GM18867 (cell line): Measurements from ENCODE around the gene C16orf96.
"Not testable (repeated sequence)": the region's sequence is repeated elsewhere in the genome, so short reads cannot be mapped to it uniquely, and the experiment has no call there.

ENCODE experiments used
- ATAC-seq: cut with Tn5 transposase; IDR thresholded peaks from one replicate; pipeline ENCODE4 v1.9.1; 2021; ENCODE audit warnings: mild to moderate bottlenecking, moderate library complexity; ENCODE audit not compliant: unreplicated experiment

Gene C16orf96

DNA sequence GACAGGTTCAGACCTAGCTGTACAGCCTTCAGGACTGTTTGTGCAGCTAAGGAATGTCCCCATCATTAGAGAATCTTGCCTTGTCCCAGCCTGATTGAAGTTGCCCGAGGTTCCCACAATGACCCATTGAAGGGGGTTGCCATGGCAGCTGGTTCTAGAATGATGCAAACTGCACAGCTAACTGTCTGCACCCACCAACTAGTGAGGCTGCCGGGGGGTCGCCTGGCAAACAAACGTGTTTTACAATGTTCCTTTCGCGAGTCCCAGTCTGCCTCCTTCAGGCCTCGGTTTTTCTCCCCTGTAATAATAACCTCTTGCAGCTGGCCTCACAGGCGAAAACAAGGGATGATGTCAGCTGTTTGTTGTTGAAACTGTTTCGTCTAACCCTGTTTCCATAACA, 5.5 kb downstream of the C16orf96 start:
- ATAC-seq, result no peak

DNA sequence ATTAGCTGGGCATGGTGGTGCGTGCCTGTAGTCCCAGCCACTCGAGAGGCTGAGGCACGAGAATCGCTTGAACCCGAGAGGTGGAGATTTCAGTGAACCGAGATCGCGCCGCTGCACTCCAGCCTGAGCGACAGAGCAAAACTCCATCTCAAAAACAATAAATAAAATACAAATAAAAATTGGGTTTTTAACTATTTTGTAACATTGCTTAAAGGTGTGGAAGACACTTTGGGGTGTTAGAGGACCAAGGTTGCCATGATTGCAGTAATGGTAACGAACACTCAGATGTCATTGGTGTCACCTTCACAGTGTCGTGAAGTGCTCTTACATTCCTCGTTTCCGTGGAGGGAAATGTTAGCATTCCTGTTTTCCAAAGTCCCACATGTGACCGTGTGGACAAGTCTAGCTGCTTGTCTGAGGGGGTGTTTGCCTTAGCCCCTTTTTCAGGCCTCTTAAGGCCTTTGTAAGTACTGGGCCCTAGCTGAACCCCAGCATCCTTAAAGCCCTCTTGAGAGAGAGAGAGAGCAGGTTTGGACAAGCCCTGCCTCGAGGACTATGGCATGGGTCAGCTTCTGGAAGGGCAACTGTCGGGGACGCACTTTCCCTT, 8.6 kb downstream of the C16orf96 start:
- ATAC-seq, result no peak

GRCh38 chr16:4566144-4566543, 10.0 kb downstream of the C16orf96 start:
- ATAC-seq, result peak; percentile 62

GRCh38 chr16:4570086-4570485, 13.9 kb downstream of the C16orf96 start:
- no peak for ATAC-seq

DNA sequence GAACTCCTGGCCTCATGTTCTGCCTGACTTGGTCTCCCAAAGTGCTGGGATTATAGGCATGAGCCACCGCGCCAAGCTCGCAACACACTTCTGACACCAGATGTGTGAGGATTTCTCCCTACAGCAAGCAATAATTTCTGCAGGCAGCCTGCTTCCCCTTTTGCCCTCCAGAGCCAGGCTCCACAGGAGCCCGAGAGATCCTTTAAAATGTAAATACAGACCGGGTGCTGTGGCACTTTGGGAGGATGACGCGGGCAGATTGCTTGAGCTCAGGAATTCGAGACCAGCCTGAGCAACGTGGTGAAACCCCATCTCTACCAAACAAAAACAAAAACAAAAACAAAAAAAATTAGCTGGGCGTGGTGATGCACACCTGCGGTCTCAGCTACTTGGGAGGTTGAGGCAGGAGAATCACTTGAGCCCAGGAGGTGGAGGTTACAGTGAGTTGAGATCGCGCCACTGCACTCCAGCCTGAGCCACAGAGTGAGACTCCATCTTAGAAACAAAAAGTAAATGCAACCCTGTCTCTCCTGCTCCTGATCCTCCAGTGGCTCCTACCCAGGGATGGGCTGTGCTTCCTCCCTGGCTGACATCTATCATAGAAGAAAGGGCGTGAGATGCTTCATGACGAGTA, 14.7 kb downstream of the C16orf96 start:
- no peak for ATAC-seq

GRCh38 chr16:4572715-4573114, 16.6 kb downstream of the C16orf96 start:
- ATAC-seq, result no peak

DNA sequence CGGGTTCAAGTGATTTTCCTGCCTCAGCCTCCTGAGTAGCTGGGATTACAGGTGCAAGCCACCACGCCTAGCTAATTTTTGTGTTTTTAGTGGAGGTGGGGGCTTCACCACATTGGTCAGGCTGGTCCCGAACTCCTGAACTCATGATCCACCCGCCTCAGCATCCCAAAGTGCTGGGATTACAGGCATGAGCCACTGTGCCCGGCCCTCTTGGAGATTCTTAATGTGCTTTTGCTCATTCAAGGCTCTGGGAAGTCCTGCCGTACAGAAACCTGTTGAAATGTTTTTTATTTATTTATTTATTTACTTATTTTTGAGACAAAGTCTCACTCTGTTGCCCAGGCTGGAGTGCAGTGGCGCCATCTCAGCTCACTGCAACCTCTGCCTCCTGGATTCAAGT, 17.8 kb downstream of the C16orf96 start:
- ATAC-seq, result not testable (repeated sequence)

- no peak for ATAC-seq
These were observed 19.0 kb downstream of the C16orf96 start for GRCh38 chr16:4574919-4575705.

DNA sequence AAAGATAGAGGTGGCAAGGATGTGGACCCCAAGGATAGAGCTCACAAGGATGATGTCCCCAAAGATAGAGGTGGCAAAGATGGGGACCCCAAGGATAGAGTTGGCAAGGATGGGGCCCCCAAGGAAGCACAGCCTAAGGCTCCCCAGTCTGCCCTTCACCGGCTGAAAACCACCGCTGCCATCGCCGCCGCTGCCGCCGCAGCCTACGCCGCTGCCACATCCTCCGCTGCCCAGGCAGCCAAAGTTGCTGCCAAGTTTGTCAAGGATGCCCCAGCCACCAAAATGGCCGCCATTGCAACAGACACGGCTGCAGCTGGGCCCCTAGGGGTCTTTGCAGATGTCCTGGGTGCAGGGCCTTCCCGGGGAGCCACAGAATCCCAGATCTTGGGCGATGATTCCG, 19.9 kb downstream of the C16orf96 start:
- no peak for ATAC-seq

DNA sequence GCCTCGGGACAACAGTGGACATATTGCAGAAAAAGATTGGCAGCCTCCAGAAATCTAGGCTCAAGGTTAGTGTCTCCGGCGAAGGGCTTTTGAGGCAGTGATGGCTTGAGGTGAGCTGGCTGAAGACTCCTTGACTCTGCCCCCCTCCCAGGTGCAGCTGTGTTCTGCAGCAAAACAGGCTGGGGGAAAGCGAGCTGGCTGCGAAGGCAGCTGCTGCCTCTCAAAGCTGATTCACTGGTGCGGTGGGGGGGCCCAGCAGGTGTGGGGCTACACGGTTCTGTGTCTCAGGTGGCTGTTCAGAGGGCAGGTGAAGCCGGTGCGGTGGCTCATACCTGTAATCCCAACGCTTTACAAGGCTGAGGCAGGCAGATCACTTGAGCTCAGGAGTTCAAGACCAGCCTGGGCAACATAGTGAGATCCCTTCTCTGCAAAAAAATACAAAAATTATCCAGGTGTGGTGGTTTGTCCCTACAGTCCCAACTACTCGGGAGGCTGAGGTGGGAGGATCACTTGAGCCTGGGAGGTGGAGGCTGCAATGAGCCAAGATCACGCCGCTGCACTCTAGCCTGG, 22.9 kb downstream of the C16orf96 start:
- ATAC-seq, result no peak

DNA sequence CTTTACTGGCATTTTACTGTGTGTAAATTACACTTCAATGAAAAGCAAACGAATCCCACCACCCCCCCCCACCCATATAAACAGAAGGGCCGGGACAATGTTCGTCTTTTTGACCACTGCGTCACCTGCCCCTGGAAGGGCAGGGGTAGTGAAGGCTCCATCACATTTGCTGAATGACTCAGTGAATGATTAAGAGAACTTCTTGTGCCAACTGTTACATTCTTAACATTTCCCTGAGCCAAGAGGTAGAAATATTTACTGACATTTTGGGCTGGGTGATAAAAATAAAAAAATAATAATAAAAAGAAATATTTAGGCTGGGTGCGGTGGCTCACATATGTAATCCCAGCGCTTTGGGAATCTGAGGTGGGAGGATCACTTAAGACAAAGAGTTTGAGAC, 24.1 kb downstream of the C16orf96 start:
- ATAC-seq, result no peak

DNA sequence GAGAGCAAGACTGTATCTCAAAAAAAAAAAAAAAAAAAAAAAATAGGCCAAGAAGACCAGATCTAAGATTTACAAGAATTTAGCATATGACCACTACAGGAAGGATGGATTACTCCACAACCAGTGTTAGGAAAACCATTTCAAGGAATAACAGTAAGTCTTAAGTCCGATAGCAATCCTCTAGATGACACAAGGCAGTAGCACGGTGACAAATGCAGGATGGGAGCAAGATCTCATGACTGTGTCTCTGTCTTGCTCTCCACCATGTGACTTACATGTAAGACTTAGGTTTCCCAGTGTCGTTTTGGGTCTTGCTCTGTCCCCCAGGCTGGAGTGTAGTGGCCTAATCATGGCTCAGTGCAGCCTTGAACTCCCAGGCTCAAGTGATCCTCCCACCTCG, 27.8 kb downstream of the C16orf96 start:
- no peak for ATAC-seq

DNA sequence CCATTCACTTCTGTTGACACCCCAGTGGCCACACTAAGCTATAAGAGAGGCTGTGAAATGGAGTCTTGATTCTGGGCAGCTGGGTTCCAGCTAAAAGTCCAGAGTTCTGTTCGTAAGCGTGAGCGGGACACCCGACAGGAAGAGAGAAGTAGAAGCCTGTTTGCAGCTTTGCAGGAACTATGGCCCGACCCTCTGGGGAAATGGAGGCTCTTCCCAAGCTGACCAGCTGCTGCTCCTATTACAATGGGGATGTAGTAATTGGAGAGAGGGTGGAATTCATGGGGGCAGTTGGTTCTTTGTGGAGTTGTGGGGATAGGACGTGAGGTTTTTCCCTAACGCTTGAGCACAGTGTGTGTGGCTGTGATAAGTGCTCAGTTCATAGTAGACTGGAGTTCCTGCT, 30.2 kb downstream of the C16orf96 start:
- ATAC-seq, result no peak

- ATAC-seq, result no peak
These were observed 32.2 kb downstream of the C16orf96 start for GRCh38 chr16:4588386-4588785.

DNA sequence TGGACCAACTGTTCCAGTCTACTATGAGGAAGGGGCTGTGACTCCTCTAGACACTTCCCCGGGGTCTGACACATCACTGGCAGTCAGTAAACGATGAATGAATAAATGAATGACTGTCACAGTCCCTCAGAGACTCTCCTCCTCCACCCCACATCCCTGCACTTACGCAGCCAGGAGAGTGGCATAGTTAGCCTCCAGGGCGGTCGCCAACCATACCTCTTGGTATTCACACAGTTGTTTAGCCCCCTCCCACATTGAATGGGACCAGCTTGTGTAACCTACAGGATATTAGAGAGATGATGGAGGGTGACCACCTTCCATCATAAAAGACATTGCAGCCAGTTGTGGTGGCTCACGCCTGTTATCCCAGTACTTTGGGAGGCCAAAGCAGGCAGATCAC, 32.8 kb downstream of the C16orf96 start:
- no peak for ATAC-seq

- ATAC-seq, result no peak
These were observed 35.1 kb downstream of the C16orf96 start for GRCh38 chr16:4591191-4591590.

DNA sequence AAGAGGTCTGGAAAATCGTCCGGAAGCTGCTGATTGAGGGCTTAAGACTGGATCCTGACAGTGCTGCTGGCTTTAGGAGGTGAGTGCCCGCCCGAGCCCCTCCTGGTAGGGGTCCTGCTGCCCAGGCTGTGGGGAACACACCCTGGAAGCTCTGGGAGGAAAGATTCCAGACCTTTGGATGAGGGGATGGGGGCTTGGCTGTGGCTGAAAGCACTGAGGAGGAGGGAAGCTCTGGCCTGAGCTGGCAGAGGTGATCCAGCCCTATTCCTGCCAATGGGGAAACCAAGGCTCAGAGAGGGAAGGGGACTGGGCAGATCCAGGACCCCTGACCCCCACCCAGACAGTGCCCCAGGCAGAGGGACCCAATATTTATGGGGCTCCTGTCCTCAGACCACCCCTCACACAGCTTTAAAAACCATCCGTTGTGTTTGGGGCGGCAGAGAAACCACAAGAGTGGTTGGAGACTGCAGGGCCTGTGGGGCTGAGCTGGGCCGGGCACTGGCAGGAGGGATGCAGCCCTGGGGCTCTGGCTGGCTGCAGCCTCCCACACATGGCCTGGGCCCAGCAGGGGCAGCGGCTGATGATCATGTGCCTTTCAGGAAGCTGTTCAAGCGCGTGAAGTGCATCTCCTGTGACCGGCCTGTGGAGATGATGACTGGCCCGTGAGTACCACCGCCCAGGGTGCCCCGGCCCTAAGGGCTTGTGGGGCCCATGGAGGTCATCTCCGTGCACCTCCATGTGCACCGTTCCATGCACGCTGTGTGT, 35.7 kb downstream of the C16orf96 start:
- no peak for ATAC-seq

- ATAC-seq, result no peak
These were observed 36.9 kb downstream of the C16orf96 start for GRCh38 chr16:4593086-4593485.

- ATAC-seq, result no peak
These were observed 38.6 kb downstream of the C16orf96 start for GRCh38 chr16:4594433-4595410.

DNA sequence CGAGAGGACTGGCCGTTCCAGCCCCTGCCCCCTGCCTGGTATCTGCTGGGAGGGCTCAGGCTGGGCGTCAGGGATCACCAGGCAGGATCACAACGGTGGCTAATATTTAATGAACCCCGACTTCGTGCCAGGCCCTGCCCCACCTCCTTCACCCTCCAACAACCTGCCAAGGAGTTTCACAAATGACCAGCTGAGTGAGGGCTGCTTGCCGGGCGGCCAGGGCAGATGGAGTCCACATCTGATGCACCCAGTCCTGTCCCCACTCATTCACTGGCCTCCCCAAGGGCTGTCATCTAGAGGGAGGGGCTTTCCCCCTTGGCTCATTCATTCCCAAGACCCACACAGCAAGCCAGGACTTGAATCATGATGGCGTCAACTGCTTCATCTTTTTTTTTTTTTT, 41.0 kb downstream of the C16orf96 start:
- ATAC-seq, result no peak
